A549 (cell line): ENCODE measurements around the gene ATP13A3.

ENCODE experiments used
- BHLHE40 ChIP-seq: IDR thresholded peaks from 2 replicates; pipeline ENCODE4 v1.6.1; 2012; ENCODE audit warnings: low read depth, low read length, inconsistent platforms
- CBX8 ChIP-seq: fragments of 200-600 bp; sonication (generic); IDR thresholded peaks from 2 replicates; pipeline ENCODE4 v1.6.1; 2016
- CEBPB ChIP-seq, 2 experiments: fragments of >200 bp in 1 of 2; sonication (Bioruptor Twin) in 1 of 2; formaldehyde crosslinking in 1 of 2; IDR thresholded peaks; 2 replicates each; pipeline ENCODE4 v1.6.1; 2012 to 2016
- CHD2 ChIP-seq: fragments of 150-350 bp; IDR thresholded peaks from 2 replicates; pipeline ENCODE4 v1.6.1; 2014; ENCODE audit warnings: low read length; ENCODE audit not compliant: partially characterized antibody
- CHD4 ChIP-seq: fragments of 200-600 bp; sonication (generic); IDR thresholded peaks from 2 replicates; pipeline ENCODE4 v1.6.1; 2016; ENCODE audit warnings: antibody characterized with exemption, mild to moderate bottlenecking, borderline replicate concordance
- EP300 ChIP-seq, 2 experiments: fragments of >200 bp; sonication (Bioruptor Twin); formaldehyde crosslinking; IDR thresholded peaks; 2 replicates in 1 of 2; 3 replicates in 1 of 2; pipeline ENCODE4 v1.6.1; 2016 to 2017
- JUNB ChIP-seq: fragments of >200 bp; sonication (Bioruptor Twin); formaldehyde crosslinking; IDR thresholded peaks from 2 replicates; pipeline ENCODE4 v1.6.1; 2016
- PBX3 ChIP-seq: IDR thresholded peaks from 2 replicates; pipeline ENCODE4 v1.6.1; 2012
- POLR2A ChIP-seq: IDR thresholded peaks from 2 replicates; pipeline ENCODE4 v1.6.1; 2012; ENCODE audit warnings: mild to moderate bottlenecking, low read length
- POLR2AphosphoS2 ChIP-seq: conservative IDR thresholded peaks from 2 replicates; pipeline ENCODE4 v1.6.1; 2012; ENCODE audit warnings: low read length, improper control_type of control experiment, inconsistent platforms
- USF2 ChIP-seq: fragments of 450-650 bp; IDR thresholded peaks from 2 replicates; pipeline ENCODE4 v1.6.1; 2014; ENCODE audit warnings: antibody characterized with exemption
- TF ChIP-seq, protein P1 (sequence below): fragments of >200 bp; sonication (Bioruptor Twin); formaldehyde crosslinking; IDR thresholded peaks from 3 replicates; pipeline ENCODE4 v1.6.1; 2016
- TF ChIP-seq, protein P2 (sequence below): fragments of >200 bp; sonication (Bioruptor Twin); formaldehyde crosslinking; IDR thresholded peaks from 3 replicates; pipeline ENCODE4 v1.5.1; 2016
- TF ChIP-seq, protein P3 (sequence below): fragments of 250-450 bp; sonication (Bioruptor Pico); IDR thresholded peaks from 2 replicates; pipeline ENCODE4 v1.5.0; 2021; ENCODE audit warnings: mild to moderate bottlenecking, moderate library complexity, borderline replicate concordance

GRCh38 chr3:194384156-194384555 lies 102.6 kb downstream of the ATP13A3 start:
- no peak for TF ChIP-seq POLR2AphosphoS2
- TF ChIP-seq, protein P1, sequence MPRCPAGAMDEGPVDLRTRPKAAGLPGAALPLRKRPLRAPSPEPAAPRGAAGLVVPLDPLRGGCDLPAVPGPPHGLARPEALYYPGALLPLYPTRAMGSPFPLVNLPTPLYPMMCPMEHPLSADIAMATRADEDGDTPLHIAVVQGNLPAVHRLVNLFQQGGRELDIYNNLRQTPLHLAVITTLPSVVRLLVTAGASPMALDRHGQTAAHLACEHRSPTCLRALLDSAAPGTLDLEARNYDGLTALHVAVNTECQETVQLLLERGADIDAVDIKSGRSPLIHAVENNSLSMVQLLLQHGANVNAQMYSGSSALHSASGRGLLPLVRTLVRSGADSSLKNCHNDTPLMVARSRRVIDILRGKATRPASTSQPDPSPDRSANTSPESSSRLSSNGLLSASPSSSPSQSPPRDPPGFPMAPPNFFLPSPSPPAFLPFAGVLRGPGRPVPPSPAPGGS, result no peak
- TF ChIP-seq, protein P2, sequence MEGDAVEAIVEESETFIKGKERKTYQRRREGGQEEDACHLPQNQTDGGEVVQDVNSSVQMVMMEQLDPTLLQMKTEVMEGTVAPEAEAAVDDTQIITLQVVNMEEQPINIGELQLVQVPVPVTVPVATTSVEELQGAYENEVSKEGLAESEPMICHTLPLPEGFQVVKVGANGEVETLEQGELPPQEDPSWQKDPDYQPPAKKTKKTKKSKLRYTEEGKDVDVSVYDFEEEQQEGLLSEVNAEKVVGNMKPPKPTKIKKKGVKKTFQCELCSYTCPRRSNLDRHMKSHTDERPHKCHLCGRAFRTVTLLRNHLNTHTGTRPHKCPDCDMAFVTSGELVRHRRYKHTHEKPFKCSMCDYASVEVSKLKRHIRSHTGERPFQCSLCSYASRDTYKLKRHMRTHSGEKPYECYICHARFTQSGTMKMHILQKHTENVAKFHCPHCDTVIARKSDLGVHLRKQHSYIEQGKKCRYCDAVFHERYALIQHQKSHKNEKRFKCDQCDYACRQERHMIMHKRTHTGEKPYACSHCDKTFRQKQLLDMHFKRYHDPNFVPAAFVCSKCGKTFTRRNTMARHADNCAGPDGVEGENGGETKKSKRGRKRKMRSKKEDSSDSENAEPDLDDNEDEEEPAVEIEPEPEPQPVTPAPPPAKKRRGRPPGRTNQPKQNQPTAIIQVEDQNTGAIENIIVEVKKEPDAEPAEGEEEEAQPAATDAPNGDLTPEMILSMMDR, result no peak
- no peak for TF ChIP-seq JUNB
- no peak for TF ChIP-seq CHD2
- no peak for TF ChIP-seq CEBPB (IDR thresholded peaks at IDR 0.05)
- no peak for TF ChIP-seq PBX3
- no peak for TF ChIP-seq CHD4
- TF ChIP-seq CBX8, result no peak
- TF ChIP-seq EP300 (IDR thresholded peaks at IDR 0.05), result no peak
- TF ChIP-seq BHLHE40, result no peak
- TF ChIP-seq POLR2A, result no peak
- TF ChIP-seq, protein P3, sequence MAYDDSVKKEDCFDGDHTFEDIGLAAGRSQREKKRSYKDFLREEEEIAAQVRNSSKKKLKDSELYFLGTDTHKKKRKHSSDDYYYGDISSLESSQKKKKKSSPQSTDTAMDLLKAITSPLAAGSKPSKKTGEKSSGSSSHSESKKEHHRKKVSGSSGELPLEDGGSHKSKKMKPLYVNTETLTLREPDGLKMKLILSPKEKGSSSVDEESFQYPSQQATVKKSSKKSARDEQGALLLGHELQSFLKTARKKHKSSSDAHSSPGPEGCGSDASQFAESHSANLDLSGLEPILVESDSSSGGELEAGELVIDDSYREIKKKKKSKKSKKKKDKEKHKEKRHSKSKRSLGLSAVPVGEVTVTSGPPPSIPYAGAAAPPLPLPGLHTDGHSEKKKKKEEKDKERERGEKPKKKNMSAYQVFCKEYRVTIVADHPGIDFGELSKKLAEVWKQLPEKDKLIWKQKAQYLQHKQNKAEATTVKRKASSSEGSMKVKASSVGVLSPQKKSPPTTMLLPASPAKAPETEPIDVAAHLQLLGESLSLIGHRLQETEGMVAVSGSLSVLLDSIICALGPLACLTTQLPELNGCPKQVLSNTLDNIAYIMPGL, result no peak
- no peak for TF ChIP-seq USF2
